Stimulated activated CD4-positive, alpha-beta T cell treated with anti-CD3 and anti-CD28 coated beads, Interleukin-4, amount 100 ng/mL, for 4 hours (primary cell): Measurements from ENCODE around the gene NUAK1.

Experiments
- DNase-seq, 2 experiments: peaks; one replicate each; pipeline ENCODE4 v3.0.0-alpha.2; 2020

NUAK1 gene

DNA sequence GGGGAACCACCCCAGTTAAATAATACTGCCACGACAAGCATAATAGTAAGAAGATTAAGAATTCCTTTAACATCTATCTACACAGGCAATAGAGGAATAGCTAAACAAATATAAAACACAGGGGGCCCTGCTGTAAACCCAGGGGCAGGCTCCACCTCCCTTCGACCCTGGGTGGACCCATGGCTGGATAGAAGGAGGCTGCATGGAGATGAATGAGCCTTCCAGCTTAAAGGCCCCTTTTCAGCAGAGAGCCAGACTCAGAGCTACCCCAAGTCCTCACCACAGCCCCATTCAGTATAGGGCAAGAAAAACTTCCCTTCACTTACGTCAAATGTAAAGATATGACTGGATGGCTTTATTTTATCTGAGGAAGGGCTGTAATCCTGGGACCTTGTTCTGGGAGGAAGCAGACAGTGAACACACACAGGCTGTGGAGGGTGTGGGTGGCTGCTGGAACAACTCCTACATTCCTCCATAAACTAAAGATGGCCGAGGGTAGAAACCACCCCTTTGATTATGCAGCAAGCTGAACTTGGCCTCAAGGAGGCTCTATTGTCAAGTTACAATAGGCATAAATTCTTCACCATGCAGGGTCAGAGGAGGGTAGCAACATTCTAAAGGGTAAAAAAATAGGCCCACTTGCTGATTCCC is 30.4 kb downstream of the NUAK1 start:
- DNase-seq, result no peak

DNA sequence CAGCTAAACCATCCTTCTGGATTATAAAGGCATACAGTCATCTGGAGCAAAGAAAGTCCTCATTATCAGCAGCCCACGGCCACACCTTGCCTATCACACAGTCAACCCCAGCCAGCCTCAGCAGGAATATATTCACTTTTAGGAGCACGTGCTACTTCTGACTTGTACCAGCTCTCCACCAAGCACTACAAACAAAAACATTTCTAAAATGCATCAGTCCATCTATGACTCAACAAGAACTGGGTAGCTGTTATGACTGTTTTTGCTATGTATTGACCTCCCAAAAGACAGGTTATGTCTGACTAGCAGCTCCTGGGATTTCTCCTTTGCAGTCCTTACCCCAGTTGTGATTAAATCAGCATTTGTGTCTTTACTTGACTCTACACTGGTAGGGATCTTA is 31.2 kb downstream of the NUAK1 start:
- DNase-seq, result no peak

DNA sequence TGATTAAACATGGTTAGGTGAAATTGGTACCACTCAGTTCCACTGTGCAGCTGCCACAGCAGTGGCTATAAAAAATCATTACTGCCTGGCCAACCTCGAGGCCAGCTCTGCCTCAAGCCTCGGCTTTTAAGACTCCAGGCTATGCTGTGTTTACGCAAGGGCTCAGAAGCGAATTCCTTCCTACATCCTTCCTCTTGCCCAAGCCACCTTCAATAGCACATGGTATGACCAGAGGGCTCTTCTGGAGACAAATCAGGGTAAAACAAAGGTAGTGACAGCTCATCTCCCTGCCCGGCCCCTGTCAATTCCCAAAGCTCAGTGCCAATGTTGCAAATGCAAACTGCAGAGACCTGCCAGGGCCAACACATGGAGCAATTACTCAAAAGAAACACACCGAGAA is 31.9 kb downstream of the NUAK1 start:
- DNase-seq, result no peak

DNA sequence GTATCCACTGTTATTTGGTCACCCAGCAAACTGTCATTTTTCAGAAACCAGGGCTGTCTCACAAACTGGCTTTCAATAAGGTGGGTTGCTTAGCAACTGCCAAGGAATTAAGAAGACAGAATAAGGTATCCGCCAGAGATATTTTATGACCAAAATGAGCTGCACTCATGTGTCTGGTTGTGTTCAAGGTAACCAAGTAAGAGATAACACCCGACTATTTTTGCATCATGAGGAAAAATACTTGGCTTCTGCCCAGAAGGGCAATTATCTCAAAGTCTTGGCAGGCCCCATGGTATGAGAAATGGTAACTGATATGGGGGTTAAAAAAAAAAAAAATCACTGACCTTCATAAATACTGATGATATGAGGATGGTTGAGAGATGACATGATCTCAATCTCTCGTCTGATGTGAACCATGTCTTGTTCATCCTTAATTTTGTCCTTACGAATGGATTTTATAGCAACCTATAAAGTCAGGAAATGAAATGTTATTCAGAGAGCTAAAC is 32.6 kb downstream of the NUAK1 start:
- no peak for DNase-seq

DNA sequence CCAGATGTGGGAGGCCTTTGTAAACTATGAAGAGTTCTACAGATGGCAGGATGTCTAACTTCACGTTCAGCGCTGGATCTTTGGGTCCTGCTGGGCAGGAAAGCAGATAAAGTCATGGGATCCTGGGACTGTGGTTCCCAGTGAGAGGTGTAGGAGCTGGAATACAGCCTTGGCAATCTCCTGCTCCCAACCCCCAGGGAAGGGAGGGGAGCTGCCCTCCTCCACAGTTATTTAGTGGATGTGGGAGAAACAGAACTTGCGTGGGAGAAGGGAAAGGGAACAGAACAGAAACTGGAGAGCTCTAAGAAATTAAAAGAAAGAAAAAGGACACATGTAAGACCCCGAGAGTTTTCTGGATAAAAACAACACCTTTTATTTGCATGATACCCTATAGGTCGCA is 37.0 kb downstream of the NUAK1 start:
- DNase-seq, result no peak

DNA sequence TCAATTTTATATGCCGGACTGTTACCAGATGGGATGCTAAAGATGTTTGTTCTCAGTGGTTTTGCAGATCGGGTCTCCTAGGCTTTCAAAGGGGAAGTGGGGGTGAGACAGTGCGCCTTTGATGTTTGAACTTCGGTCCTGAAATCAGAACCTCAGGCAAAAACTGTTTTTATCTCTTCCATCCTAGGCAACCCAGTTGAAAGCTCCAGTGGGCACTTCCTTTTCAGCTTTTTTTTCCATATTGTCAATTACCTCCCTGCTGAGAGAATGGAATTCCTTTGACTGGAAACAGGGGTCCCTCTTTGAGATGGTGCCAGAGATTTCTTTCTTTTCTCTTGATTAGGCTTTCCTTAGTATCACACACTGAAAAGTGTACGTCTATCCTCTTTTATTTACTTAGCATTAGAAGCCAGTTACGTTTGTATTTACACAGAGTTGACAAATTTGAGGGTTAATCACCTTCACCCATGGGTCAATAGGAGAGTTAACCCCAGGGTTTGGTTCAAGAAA is 40.0 kb downstream of the NUAK1 start:
- DNase-seq, result no peak

DNA sequence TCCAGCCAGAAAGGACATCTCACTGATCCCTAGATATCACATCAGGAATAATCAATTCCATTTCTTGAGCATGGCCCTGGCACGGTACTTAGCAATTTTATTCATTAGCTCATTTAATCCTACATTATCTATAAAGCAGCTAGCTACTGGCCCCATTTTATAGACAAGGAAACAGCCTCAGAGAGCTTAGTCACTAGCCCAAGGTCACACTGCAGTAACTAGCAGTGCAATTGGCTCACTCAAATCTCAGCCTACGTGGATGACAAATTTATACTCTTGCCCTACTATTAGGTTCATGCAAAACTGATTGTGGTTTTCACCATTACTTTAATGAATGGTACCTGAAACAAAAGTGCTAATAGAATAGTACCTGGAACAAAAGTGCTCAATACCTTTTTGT is 41.7 kb downstream of the NUAK1 start:
- DNase-seq, result no peak

DNA sequence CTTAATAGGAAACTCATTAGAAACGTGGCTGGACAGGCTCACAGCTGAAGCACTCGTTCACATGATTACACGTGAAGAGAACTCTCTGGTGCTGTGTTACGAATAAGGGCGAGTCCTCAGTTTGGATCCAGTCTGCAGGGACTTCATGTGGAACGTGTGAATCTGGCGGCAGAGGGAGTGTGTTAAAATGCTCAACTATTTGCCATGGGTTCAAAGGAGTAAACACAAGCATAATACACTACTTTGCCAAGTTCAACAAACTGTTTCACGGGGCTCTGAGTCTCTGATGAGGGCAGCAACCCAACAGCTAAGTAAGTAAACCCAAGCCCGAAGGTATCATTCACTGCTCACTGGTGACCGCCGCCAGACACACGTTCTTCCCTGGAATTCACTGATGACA is 42.4 kb downstream of the NUAK1 start:
- DNase-seq, result no peak

DNA sequence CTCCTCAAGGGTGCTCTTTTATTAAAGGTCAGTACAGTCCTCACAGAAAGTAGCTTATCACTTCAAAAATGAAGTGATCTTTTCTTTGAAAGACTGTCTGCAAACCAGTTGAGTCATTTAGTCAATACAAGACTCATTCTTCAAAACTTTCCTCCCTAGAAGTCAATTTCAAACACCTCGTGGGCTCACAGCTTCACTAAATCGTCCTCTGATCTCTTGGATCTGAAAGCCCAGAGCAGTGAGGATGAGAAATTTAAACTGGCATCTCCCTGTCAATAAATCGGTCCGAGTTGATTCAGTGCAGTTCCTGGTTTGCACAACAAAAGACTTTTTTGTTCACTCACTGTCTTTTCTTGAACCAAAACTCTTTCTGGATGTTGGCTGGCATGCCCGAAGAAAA is 44.5 kb downstream of the NUAK1 start:
- no peak for DNase-seq

DNA sequence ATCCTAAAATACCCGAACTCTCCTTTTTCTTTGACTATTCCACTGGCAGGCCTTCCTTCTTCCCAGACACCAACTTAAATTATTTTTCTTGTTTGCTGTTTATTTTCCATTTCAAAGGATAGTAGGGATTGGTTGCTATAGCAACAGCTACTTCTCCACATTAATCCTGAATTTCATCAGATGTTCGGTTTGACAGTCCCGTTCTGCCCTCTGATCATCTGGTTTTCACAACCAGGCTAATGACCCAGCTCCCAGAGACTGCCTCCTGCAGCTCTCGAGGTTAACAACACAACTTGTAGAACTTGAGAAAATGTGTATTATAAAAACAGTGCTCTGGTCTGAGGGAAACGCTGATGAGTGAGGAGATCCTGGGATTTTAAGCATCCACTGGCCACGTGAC is 45.5 kb downstream of the NUAK1 start:
- DNase-seq, result no peak

DNA sequence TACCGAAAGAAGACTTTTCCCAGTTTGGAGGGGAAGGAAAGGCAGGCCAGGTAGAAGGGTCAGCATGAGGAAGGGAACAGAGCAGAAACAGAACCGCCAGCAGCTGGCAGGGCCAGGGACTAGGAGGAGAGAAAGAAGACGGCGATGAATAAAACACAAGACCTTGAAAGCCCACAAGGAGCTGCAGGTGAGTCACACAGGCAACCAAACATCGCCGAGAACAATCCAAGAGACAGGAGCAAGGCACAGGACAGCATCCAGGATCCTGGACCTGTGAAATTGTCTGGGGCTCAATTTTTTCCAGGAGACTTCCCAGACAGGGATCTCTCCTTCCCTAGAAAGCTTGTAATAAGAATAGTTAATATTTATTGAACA is 47.3 kb downstream of the NUAK1 start:
- DNase-seq, result no peak

DNA sequence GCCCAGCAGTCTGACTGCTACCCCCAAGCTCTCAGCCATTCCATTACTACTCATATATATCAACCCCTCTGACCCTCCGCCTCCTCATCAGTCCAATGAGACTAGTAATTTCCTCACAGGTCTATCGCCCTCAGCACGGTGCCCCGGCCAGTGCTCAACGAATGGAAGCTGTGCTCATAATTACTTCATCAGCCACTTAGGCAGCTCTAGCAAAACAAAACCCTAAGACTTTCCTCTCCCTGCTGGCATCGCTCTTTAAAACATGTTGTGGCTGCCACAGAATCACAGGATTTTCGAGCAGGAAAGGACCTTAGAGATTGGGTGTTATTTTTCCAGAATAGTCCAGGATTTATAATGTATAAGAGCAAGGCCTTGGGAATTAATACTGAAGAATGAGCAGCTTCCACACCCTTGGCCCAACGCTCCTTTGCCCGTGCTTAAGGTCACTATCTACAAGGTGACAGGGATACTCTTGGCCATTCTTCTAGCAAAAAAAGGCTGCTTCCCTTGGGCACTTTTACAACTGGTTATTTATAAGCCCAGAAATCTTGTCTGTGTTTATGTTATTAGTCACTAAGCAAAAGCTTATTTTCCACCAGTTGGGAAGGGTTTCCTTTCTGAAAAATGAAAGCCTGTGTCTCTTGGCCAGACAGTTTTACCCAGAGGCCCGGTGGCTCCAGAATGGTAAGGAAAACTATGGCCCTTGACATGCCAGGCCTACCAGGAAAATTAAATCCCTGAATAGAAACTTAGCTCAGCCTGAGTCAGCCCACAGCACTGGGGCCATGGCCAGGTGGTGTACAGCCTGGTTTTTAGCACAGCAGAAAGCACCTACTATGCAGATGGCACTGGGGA is 47.9 kb downstream of the NUAK1 start:
- no peak for DNase-seq

DNA sequence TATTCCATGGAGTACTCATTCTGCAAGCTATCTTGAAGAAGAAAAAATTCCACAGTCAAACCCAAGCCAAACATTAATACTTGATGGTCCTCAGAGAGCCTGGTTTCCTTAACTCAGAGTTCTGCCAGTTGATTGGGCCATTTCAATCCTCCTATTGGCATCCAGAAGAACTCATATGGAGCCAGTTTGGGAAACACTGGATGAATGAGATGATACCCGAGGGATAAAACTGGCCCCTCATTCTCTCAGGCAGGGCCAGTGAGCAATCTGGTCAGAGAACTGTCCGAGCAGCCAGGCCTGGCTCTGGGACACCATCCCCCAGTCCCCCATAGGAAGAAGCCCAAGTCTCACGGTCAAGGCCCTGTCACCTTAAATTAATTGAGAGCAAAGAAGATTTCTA is 48.8 kb downstream of the NUAK1 start:
- no peak for DNase-seq

DNA sequence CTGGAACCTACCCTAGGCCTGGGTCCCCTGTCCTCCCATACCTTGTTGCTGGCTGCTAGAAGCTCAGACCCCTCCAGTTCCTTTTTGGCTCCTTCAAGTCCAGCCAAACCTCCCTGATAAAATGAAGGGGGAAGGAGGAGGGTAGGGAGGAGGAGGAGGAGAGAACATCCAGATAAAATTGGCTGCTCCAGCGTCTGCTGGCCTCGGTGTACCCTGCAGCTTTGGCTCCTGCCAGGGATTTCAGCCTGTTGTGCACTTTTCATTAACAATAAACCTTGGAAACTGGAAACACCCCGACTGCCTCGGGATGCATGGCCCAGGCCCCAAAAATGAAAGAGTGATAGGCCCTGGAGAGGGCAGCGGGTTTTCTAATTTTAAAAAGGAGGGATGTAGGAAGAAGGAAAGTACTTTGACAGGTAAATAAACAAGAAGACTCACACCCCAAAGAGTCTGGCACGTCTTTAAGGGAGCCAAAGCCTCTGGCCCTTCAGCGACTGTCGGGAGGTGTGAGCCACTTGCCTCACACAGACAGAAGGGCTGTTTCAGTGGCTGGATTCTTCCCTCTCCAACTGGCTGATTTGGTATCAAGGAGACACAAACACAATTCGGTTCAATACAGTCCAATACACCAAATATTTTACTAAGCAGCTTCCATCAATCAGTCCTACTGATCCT is 49.8 kb downstream of the NUAK1 start:
- DNase-seq, result no peak

DNA sequence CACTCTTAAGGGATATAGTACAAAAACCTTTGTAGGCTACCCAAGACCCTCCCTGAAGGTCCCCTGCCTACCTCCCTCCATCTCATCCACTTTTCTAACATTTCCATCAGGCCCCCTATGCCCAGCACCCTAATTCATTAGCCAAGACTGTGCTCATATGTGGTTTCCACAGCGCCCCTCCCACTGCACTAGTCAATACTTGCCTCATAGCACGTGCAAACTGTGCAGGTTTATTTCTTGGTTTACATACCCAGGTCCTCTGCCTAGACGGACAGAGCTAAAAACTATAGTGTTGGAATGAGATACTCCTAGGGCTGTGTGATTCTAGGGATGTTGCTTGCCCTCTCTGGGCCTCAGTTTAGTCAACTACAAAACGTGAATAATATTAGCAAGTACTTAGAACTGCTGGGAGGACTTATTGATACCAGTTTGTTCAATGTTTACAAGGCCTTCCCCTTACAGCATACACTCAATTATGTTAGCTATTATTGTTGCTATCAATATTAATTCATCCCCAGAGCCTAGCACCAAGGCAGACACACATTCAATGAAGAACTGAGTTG is 50.4 kb downstream of the NUAK1 start:
- no peak for DNase-seq

DNA sequence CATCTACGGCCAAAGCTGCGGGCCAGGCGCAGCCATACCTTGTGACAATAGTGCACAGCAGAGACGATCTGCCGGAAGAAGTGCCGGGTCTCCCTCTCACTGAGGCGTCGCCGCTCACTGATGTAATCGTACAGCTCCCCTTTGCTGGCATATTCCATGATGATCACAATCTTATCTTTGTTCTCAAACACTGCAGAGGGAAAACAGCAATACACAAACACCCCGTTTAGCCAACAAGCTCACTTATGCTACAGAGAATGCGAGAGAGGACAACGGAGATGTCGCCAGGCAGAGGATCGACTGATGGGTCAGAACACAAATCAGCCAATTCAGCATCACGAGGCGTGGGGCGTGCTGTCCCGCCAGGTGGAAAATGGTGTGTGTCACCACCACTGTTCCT is 52.1 kb downstream of the NUAK1 start:
- no peak for DNase-seq

DNA sequence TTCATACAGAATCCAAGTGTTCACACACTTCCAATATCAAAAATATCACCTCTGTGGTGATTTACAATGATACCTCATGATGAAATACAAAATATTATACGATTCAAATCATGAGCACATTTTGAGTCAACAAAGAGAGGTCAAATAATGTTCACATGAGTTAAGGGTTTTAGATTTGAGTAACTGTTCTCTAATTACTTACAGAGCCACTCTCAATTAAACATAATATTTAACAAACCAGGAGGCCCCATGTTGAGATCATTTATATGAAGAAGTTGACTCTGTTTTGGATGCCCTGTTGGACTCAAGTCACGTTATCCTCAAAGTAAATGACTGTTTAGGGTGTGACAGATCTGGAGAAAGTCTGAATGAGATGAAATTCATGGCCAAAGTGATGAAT is 53.5 kb downstream of the NUAK1 start:
- DNase-seq, result no peak

DNA sequence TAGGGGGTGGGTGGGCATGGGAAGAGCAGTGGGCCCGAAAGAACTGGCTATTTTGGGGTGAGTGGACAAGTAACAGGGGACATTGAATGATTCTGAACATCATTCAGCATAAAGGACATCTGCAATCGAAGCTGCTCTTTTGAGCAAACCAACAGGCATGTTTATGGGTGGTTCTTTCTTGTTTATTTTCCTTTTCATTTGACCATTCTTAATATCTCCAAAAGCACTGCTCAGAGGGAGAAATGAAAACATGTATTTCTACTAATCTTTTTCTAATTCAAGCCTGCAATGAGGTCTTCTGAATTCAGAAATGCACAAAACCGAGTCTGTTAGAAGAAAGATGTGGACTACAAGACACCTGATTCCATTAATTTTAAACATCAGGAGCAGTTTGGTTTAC is 54.0 kb downstream of the NUAK1 start:
- DNase-seq, result no peak

DNA sequence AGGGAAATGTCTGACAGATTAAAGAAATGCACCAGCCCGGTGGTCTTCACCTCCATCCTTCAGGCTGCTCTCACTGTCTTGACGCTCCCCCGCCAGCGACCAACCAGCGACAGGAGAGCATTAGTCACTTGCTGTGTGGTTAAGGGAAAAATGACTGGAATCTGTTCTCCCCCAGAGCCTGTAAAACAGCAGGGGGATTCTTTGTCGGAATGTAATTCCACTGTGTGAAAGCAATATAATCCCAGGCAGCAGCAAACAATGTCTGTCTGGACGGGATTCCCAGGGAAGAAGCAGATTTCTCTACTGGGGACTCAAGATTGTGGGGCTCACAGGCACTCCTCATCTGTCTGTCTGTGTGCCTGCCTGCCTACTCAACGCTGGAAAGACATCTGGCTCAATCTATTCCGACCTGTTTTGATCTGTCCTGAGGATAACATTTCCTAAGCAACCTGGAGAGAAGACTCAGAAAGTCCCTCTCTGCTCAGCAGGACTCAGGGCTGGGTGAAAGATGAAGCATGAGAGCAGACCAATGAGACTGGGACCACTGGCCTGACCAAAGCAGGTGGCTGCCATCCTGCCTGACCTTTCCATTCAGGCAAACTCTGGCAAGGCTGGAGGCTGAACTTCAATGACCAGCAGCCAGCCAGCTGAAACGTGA is 54.6 kb downstream of the NUAK1 start:
- no peak for DNase-seq

DNA sequence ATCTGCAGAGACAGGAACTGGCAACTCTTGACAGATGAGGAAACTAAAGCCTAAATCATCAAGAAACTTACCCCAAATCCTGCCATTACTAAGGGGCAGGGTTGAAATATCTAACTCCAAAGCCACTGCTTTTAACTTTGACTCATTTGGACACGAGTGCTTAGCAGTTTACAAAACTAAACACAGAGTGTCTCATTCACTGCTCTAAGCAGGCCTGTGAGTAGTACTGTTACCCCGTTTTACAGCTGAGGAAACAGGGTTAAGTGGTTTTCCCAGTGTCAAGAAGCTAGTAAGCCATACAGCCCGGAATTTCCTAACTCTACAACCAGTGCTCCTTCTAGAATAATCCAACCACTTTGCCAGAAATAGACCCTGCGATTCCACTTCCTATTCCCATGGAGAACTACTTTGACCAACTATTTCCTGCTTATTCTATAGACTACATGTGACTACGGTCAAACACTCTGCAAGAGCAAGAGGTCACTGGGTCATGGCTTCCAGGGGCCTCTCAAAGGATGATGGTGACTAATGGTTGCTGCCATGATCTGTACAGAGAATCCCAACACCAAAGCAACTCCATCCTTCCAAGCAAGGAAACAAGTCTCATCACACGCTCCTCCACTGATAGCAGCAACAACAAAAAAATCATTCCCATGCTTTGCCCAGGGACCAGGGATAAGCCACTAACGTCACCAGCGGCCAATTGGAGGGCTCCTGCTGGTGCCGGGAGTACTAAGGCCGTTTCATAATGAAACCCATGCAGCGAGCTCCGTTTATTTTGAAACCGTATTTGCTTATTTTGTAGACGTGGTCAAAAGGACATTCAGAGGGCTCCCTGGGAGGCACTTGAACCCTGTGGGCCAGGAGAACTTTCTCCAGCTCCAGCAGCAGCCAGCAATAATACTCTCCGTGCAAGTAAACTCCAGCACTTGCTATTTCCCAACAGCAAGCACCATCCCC is 56.3 kb downstream of the NUAK1 start:
- no peak for DNase-seq

DNA sequence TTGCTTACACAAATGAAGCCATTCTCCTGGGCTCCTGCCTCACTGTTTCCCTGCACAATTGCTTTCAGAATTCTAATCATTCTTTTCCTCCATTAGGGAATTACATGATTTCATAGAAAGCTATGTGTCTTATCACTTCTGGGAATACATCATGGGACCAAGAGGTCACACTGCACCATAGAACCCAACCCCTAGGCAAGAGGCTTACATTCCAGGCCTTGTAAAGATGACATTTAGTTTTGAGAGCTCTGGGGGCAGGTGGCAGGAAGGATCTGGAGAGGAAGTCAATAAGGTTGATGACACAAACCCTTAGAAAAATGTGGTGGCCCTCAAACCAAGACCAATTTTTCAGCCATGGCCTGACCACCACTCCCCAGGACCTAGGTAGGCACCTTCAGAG is 57.1 kb downstream of the NUAK1 start:
- DNase-seq, result no peak

DNA sequence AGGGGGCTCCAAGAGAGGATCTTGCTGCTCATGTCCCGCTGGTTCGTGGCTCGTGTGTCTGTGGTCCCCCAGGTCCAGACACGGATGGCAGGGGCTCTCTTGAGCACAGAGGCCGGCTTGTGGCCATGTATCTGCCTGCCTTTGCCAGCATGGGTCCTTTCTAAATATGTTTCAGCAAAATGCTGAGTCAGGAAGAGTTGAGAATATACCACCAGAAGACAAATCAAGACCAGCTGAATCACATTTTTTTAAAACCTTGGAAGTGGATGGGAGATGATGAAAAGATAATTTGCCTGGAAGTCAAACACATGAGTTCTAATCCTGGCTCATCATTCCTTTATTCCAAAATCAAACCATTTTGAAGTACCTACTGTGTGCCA is 58.0 kb downstream of the NUAK1 start:
- DNase-seq, result no peak
